WTC11 (cell line): ENCODE data around the gene FHL1.

ENCODE experiments used
- CREB1 ChIP-seq: sonication (generic); formaldehyde crosslinking; IDR thresholded peaks from 2 replicates; pipeline ENCODE4 v1.8.0; 2023; ENCODE audit warnings: mild to moderate bottlenecking, missing genetic modification reagents
- CTCF ChIP-seq: fragments of 200-600 bp; IDR thresholded peaks from 2 replicates; pipeline ENCODE4 v1.8.0; 2022; ENCODE audit warnings: antibody characterized with exemption
- ESRRA ChIP-seq: sonication (generic); formaldehyde crosslinking; IDR thresholded peaks from 2 replicates; pipeline ENCODE4 v1.8.1; 2022; ENCODE audit warnings: mild to moderate bottlenecking, missing genetic modification reagents, borderline replicate concordance
- JUN ChIP-seq: sonication (generic); formaldehyde crosslinking; IDR thresholded peaks from 2 replicates; pipeline ENCODE4 v1.8.0; 2023; ENCODE audit warnings: mild to moderate bottlenecking, missing genetic modification reagents
- NR1H2 ChIP-seq: sonication (generic); formaldehyde crosslinking; IDR thresholded peaks from 2 replicates; pipeline ENCODE4 v1.9.0; 2021; ENCODE audit warnings: mild to moderate bottlenecking, moderate library complexity, missing genetic modification reagents
- NR2C2 ChIP-seq: sonication (generic); formaldehyde crosslinking; IDR thresholded peaks from 2 replicates; pipeline ENCODE4 v1.8.0; 2022; ENCODE audit warnings: mild to moderate bottlenecking, missing genetic modification reagents
- OVOL2 ChIP-seq: fragments of 250-450 bp; sonication (Bioruptor Pico); IDR thresholded peaks from 2 replicates; pipeline ENCODE4 v1.9.0; 2021; ENCODE audit warnings: mild to moderate bottlenecking, borderline replicate concordance
- TEAD4 ChIP-seq: sonication (generic); formaldehyde crosslinking; IDR thresholded peaks from 2 replicates; pipeline ENCODE4 v1.8.0; 2022; ENCODE audit warnings: mild to moderate bottlenecking, missing genetic modification reagents
- USF2 ChIP-seq: sonication (generic); formaldehyde crosslinking; IDR thresholded peaks from 2 replicates; pipeline ENCODE4 v1.8.1; 2023; ENCODE audit warnings: mild to moderate bottlenecking, missing genetic modification reagents, moderate library complexity
- ZNF232 ChIP-seq: sonication (generic); formaldehyde crosslinking; IDR thresholded peaks from 2 replicates; pipeline ENCODE4 v1.8.0; 2022; ENCODE audit warnings: mild to moderate bottlenecking, missing genetic modification reagents
- ZNF263 ChIP-seq: sonication (generic); formaldehyde crosslinking; IDR thresholded peaks from 2 replicates; pipeline ENCODE4 v1.8.1; 2022; ENCODE audit warnings: low read depth, mild to moderate bottlenecking, moderate library complexity, missing genetic modification reagents
- ZNF317 ChIP-seq: sonication (generic); formaldehyde crosslinking; IDR thresholded peaks from 2 replicates; pipeline ENCODE4 v1.8.1; 2023; ENCODE audit warnings: low read depth, mild to moderate bottlenecking, moderate library complexity, missing genetic modification reagents, borderline replicate concordance
- ZNF396 ChIP-seq: fragments of 250-450 bp; sonication (Bioruptor Pico); IDR thresholded peaks from 2 replicates; pipeline ENCODE4 v1.8.0; 2021; ENCODE audit warnings: mild to moderate bottlenecking, moderate library complexity, borderline replicate concordance
- TF ChIP-seq, protein P1 (sequence below): sonication (generic); formaldehyde crosslinking; IDR thresholded peaks from 2 replicates; pipeline ENCODE4 v1.8.0; 2023; ENCODE audit warnings: missing genetic modification reagents

- TF ChIP-seq USF2 (CRISPR knock-in tag) (no peak), OVOL2 (CRISPR knock-in tag) (no peak), ZNF263 (CRISPR knock-in tag) (no peak), CTCF (no peak), JUN (no peak), CREB1 (CRISPR knock-in tag) (no peak), ZNF396 (CRISPR knock-in tag) (no peak), ESRRA (no peak), NR1H2 (CRISPR knock-in tag) (no peak), NR2C2 (no peak), TEAD4 (CRISPR knock-in tag) (no peak), ZNF317 (no peak), ZNF232 (CRISPR knock-in tag) (no peak)
- TF ChIP-seq, protein P1, sequence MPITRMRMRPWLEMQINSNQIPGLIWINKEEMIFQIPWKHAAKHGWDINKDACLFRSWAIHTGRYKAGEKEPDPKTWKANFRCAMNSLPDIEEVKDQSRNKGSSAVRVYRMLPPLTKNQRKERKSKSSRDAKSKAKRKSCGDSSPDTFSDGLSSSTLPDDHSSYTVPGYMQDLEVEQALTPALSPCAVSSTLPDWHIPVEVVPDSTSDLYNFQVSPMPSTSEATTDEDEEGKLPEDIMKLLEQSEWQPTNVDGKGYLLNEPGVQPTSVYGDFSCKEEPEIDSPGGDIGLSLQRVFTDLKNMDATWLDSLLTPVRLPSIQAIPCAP (CRISPR knock-in tag) = no peak
These were observed 16.4 kb downstream of the FHL1 start for GRCh38 chrX:136163689-136164088.
